GM10847 (cell line): ENCODE measurements around the gene SLC7A8.

Source experiments
- POLR2A ChIP-seq: IDR thresholded peaks from 2 replicates; pipeline ENCODE4 v1.6.1; 2011; ENCODE audit not compliant: insufficient read length; ENCODE audit errors: extremely low read depth

The SLC7A8 gene

DNA sequence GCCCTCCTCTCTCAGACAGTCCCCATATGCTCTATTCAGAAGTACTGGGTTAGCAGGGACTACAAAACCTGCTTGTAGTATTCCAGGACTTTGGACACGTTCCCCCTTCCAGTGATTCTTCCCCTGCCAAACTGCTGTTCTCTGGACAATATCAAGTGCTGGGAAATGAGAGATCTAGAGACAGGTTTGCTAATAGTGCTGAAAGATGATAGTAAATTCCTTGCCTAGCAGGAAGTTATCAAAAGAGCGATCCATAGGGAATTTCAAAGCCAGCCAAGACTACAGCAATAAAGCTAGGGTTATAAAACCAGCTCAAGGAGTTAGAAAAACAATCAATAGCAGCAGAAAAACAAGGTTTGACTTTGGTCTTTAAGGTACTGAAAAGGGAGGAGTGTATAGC is 15.2 kb downstream of the SLC7A8 start:
- TF ChIP-seq POLR2A, result no peak

- no peak for TF ChIP-seq POLR2A
Observed at GRCh38 chr14:23167116-23167847, 16.2 kb downstream of the SLC7A8 start.

- no peak for TF ChIP-seq POLR2A
Observed at GRCh38 chr14:23164949-23165348, 18.5 kb downstream of the SLC7A8 start.

GRCh38 chr14:23164250-23164649 is 19.2 kb downstream of the SLC7A8 start:
- no peak for TF ChIP-seq POLR2A

- TF ChIP-seq POLR2A, result no peak
Observed at GRCh38 chr14:23163830-23164229, 19.6 kb downstream of the SLC7A8 start.

DNA sequence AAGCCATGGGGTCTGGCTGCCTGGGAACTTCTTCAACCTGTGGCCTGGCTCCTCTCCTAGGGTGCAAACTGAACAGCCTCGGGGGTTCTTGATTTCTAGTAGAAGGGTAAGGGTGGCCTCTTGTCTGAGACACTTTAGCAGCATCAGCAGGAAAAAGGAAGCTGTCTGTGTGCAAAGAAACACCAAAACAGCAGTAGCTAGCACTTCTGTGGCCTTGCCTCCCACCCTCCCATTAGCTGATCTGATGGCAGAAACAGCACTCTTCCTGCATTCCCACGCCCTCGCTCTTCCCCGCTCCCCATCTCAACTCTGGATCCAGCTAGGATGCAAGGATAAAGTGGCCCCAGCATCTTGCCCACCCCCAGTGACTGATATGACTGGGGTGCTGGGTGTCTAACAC is 20.7 kb downstream of the SLC7A8 start:
- no peak for TF ChIP-seq POLR2A

DNA sequence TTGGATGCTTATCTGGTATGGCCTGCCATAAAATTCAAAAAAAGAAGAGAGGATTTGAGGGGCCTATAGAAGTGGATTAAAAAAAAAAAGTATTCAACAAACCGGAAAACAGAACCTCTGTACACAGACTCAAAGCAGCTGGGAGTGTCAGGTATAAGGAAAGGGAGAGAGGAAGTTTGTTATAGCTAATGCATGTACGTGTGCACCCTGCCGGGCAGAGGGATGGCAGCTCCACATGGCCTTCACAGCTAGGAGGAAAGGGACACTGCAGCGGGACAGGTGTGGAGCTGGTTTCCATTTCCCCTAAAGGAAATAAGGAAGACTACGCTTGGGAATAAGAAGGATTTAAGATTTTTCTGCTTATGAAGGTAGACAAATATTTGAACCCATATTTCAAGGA is 21.5 kb downstream of the SLC7A8 start:
- TF ChIP-seq POLR2A, result no peak

DNA sequence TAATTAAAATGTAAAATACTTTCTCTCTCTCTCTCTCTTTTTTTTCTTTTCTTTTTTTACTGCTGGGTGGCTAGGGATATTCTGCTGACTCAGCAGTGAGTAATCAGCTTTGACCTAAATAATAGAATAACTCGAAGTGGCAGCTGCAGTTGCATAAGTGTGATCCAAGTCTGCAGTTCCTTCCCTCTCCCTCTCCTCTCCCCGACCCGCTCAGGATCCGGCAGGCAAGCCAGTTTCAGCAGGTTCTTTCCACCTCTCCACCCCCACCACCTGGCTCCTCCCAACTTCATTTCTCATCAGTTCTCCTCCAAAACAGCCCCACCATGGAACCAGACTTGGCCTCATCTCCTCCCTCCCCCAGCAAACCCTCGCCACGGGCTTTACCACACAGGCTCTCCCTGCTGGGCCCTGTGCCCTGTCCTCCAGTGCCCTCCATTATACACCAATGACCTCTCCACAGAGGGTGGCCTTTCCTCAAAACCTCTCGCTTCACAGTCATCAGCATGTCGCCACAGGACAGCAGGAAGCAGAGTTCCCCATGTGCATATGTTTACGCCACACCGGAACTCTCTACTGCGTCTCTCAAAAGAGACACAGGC is 22.4 kb downstream of the SLC7A8 start:
- no peak for TF ChIP-seq POLR2A

DNA sequence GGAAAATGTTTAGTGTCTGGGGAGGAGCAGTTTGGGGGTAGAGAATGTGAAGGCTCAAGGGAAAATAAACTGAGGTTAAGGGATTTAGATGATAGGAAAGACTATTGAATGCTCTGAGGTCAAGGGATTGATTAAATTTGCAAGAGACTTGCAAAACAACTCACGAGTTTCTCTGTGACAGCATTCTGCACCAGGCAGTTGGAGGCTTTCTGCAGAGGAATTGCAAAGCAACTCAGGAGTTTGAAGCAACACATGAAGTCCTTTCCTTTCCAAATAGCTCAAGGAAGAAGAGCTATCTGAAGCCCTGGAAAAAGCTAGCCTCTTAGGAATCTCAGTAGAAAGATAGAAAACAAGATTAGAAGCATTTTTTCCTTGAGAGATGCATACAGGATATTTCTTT is 23.9 kb downstream of the SLC7A8 start:
- no peak for TF ChIP-seq POLR2A

DNA sequence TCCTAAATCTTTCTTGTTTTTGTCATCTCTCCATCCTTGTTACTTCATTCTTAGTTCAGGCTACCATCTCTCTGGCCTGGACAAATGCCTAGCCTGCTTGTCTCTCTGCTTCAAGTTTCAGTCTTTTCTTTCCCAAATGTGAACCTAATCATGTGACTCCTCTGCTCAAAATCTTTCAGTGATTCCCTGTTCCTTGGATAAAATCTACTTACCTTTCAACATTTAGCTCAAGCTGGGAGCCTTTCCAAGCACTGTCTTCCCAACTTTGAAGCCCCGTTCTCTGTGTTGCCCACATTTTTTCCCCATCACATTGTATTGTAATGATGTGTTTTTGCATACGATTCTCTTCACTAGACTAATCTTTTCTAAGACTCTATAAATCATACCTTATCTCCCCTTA is 24.7 kb downstream of the SLC7A8 start:
- no peak for TF ChIP-seq POLR2A

DNA sequence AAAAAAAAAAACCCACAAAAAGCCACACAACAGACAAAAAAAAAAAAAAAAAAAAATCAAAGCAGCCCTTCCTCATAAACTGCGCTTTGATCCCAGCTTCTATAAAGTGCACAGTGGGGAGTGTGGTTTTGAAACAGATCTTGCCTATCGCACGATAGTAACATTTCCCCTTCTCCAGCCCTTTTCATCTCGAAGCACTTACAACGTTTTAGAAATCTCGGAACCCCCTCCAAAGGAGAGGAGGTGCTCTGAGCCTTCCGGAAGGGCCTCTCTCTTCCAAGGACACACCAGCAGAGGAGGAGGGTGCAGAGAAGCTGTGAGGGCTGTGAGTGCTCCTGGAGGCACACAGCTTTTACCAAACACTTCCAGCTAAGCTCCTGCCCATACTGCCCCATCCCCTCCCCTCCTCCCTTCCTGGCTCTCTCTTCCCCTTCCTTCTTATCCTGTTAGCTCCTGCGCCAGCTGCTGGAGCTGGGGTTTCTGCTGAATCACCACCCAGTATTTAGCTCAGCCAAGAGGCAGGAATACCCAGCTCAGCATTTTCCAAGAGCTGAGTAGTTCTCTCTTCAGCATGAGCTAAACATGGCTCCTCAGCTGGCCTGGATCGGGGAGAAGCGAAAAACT is 28.4 kb downstream of the SLC7A8 start:
- no peak for TF ChIP-seq POLR2A

DNA sequence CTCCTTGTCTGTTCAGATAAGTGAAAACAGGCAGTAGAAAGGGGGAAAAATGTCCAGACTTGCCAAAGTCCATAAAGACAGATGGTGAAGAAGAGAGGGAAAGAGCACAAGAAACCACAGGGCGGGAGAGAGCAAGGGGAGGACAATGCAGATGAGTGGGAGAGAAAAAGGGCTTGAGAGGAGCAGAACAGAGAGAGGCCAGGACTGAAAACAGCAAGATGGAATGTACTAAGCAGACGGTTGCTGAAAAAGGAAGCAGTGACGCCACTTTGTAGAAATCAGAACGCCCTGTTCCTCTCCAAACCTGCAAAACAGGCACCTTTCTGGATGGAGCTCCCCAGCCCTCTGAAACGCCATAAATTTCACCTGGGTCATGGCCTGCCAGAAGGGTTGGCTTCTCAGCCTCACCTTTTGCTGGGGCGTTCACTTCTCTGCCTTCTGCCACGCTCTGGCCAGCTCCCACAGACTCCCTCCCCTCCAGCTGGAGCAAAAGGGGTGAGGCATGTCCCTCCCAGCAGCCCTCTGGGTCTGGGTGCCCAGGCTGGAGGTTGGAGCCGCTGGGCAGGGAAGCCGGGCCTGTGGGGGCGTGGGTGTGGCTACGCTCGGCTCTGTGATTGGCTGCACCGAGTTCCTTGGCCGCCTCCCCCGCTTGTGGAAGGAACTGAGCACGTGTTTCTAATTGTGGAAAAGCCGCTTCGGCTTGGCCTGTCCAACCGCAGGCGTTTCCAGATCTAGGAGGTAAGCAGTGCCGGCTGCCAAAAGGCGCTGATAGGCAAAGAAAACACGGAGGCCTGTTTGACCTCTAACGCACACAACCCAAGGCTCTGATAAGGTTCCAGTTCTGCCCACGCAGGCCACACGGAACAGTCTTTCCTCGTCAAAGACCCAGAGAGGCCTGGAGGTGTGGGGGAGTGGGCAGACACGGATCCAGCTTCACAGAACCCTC is 29.3 kb downstream of the SLC7A8 start:
- no peak for TF ChIP-seq POLR2A

DNA sequence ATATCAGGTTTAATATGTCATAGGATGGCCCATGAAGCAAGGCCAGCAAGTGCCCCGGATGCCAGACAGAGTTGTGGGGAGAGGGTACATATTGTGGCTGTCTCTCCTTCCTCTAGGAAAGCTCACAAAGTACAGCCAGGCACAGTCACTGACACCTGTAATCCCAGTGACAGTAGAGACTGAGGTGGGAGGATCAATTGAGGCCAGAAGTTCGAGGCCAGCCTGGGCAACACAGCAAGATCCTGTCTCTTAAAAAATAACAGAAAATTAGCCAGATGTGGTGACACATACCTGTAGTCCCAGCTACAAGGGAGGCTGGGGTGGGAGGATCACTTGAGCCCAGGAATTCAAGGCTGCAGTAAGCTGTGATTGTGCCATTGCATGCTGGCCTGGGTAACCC is 32.1 kb downstream of the SLC7A8 start:
- TF ChIP-seq POLR2A, result no peak

GRCh38 chr14:23149745-23150144 is 33.7 kb downstream of the SLC7A8 start:
- no peak for TF ChIP-seq POLR2A

DNA sequence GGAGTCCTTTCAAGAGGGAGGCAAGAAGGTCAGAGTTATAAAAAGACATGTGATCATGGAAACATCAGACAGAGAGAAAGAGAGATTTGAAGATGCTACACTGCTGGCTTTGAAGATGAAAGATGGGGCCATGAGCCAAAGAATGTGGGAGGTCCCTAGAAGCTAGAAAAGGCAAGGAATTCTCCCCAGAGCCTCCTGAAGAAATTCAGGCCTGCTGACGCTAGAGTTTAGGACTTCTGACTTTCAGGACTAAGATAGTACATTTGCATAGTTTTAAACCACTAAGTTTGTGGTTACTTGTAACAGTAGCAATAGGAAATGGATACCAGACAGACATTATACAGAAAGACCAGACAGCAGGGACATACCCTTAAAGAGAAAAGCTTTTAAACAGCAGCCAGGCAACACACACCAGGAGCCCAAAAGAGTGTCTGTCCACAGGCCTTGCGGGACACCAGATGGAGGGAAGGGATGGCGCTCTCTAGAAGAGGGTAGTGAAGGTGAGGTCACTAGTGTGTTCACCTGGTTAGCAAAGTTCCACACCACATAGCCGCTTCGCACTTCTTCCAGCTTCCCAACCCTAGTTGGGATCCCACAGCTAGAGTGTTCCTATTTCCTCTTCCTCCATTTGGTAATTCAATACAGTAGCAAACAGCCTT is 34.7 kb downstream of the SLC7A8 start:
- TF ChIP-seq POLR2A, result no peak

DNA sequence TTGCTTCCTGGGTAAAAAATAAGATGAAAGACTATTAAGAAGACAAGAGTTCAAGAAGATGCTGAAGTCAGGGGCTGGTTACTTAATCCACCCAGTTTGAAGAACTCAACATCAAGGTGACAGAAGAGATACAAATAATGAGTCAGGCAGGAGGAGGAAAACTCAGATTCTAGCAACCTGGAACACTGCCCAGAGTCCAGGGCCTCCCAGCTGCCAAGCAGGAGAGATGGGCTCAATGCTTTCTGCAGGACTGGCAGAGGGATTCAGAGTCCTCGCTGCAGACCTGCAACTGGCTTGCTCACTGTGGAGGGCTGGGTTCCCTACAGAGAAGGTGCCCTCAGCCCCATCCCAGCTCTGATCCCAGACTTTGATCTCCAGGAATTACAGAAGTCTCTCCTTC is 35.8 kb downstream of the SLC7A8 start:
- TF ChIP-seq POLR2A, result no peak

DNA sequence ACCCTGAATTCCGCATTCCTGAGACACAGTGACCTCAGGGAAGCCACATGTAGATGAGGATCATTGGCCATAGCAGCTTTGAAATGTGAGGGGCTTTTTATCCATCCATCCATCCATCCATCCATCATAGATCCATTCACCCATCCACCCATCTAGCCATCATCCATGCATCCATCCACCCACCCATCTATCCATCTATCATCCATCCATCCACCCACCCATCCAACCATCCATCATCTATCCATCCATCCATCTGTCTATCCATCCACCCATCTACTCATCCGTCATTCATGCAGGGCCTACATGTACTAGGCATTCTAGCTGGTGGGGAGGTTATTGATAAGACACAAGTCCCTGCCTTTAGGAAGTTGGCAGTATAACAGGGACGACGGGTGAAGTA is 36.5 kb downstream of the SLC7A8 start:
- no peak for TF ChIP-seq POLR2A
